ENCODE results near the gene SH3RF3. TPM values are rescaled to one million over a fixed set of nuclear protein-coding genes. Genes with fewer than 3 reads are reported as not detected.

Gene SH3RF3
- total RNA-seq, 2 experiments from 2014 or later, result 1.8 to 2.0 TPM

DNA sequence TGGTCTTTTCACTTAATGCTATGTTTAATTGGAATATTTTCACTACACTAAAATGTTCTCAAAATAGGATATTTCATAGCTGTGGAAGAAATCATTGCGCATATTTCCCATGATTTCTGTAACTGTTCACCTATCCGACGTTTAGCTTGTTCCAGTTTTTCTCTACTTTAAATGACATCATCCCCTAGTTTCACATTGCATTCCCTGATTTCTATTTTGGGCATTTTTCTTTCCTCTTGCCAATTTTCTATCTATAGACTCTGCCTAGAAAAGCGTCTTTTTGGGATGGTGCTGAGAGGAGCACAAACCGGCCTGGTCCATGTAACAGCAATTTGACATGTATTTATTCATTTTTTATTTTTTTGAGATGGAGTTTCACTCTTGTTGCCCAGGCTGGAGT lies 163.4 kb downstream of the SH3RF3 start:
- H3K27ac Mint-ChIP-seq, result no peak overlapping the region

DNA sequence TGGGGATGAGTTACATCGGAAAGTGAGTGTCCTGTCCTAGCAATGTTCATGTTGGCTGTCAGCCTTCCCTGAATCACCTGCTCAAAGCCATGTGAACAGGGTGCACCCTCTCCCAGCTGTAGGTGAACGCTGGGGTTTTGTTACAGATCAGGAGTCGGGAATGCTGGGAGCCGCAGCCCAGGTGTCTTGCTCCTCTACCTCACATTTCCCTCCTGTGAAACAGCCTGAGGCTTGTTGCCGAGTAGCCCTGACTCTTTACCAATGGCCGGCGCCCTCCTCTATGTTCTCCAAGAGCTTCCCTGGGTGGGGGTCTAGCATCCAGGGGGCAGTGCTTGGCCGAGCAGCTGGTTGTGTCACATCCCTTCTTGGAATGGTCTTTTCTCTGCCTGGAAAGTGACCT lies 164.7 kb downstream of the SH3RF3 start:
- H3K36me3 Mint-ChIP-seq (ENCODE audit: low read depth), result no peaks in the 10 kb centered on the region
- no peak overlapping the region for H3K27ac Mint-ChIP-seq
- H3K4me3 Mint-ChIP-seq, result no peak overlapping the region
- no peak for DNase-seq
- H3K9me3 Mint-ChIP-seq, result no peaks in the 10 kb centered on the region
- intact Hi-C loops (cut with micrococcal nuclease), result no loop called here
- no peaks in the 10 kb centered on the region for H3K27me3 Mint-ChIP-seq (ENCODE audit: low read depth)
- peaks cover 5% of the 10 kb centered on the region for H3K4me1 Mint-ChIP-seq (ENCODE audit: low read depth)
- CTCF ChIA-PET, result interaction anchor here (1.1 kb wide), 1 partner anchor 217 kb away, joined by 3 read pairs; no protein-coding TSS in a partner anchor

More for the DNA sequence above, 163.4 kb downstream of the SH3RF3 start:
- Mint-ChIP-seq H3K27me3 (ENCODE audit: low read depth) (no peaks in the 10 kb centered on the region), H3K9me3 (no peaks in the 10 kb centered on the region), H3K4me1 (ENCODE audit: low read depth) (peaks cover 5% of the 10 kb centered on the region), H3K36me3 (ENCODE audit: low read depth) (no peaks in the 10 kb centered on the region), H3K4me3 (no peak overlapping the region)
- CTCF ChIA-PET, result no interaction called here
- DNase-seq, result no peak
- intact Hi-C loops (cut with micrococcal nuclease), result no loop called here

DNA sequence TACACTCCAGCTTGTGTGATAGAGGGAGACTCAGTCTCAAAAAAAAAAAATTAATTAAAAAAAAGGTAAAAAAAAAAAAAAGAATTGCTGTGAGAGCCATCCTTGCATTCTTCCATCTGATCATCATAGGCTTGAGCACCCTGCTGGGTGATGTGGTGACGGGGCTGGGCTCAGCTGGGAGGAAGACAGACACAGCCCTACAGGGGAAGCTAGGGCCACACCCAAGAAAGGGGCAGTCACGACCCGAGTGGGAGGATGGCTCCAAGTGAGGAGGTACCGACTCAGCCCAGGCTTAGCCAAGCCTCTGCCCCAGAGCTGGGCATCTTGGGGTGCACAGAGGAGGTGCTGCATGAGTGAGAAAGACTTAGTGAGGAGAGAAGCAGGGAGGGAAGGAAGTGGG lies 165.5 kb downstream of the SH3RF3 start:
- no peak for DNase-seq
- no peak overlapping the region for H3K4me3 Mint-ChIP-seq
- H3K27me3 Mint-ChIP-seq (ENCODE audit: low read depth), result no peaks in the 10 kb centered on the region
- intact Hi-C loops (cut with micrococcal nuclease), result no loop called here
- H3K4me1 Mint-ChIP-seq (ENCODE audit: low read depth), result peaks cover 5% of the 10 kb centered on the region
- no peaks in the 10 kb centered on the region for H3K9me3 Mint-ChIP-seq
- H3K27ac Mint-ChIP-seq, result no peak overlapping the region
- CTCF ChIA-PET, result interaction anchor here (1.1 kb wide), 1 partner anchor 216 kb away, joined by 3 read pairs; no protein-coding TSS in a partner anchor
- H3K36me3 Mint-ChIP-seq (ENCODE audit: low read depth), result no peaks in the 10 kb centered on the region

DNA sequence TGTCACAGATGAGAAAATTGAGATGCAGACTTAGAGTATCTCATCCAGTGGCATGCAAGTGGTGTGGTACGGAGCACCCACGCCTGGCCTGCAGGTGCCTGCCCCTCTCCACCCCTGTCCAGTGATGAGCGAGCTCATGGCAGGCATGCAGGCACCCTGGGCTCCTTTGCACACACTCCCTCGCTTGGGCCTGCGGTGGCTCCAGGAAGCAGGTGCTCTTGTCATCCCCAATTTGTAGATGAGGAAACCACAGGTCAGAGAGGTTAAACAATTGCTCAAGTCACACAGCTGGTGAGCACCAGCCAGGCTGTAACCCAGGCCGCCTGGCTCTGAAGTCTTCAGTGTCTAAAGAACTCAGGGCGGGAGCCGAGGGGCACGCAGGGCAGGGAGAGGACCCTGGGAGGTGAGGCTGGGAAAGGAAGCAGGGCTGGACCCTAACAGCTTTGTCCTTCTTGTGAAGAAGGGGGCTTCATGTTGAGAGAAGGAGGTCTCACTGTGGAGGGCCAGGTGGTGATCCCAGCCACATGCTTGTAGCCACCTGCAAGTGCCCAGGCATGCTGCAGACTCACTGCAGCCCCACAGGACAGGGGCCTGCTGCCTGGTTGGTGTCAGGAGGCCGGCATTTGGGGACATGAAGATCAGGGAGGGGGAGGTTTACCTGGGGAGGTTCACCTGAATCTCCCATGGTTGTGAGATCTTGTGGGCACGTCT lies 166.2 kb downstream of the SH3RF3 start:
- CTCF ChIA-PET, result interaction anchor here (0.7 kb wide), 1 partner anchor 251 kb away, joined by 3 read pairs; no protein-coding TSS in a partner anchor
- Mint-ChIP-seq H3K27me3 (ENCODE audit: low read depth) (no peaks in the 10 kb centered on the region), H3K4me1 (ENCODE audit: low read depth) (peaks cover 5% of the 10 kb centered on the region), H3K27ac (no peak overlapping the region), H3K36me3 (ENCODE audit: low read depth) (no peaks in the 10 kb centered on the region), H3K9me3 (no peaks in the 10 kb centered on the region), H3K4me3 (no peak overlapping the region)
- intact Hi-C loops (cut with micrococcal nuclease), result no loop called here
- DNase-seq, result no peak

DNA sequence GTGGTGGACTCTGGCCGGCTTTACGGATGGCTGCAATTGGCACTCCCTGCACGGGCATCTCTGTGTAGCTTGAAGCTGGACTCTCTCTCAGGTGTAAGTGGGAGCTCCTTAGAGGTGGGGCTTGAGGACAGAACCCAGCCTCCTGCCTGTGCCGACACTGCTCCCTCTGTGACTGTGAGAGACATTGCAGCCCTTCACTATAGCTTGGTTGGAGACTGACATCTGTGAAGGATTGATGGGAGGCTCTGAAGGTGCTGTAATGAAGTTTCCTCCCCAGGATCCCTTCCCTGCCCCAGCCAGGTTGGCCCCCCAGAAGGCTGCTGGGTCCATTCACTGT lies 166.7 kb downstream of the SH3RF3 start:
- Mint-ChIP-seq H3K27ac (no peak overlapping the region), H3K4me3 (no peak overlapping the region), H3K27me3 (ENCODE audit: low read depth) (no peaks in the 10 kb centered on the region), H3K4me1 (ENCODE audit: low read depth) (peaks cover 5% of the 10 kb centered on the region), H3K36me3 (ENCODE audit: low read depth) (no peaks in the 10 kb centered on the region), H3K9me3 (no peaks in the 10 kb centered on the region)
- DNase-seq, result no peak
- intact Hi-C loops (cut with micrococcal nuclease), result no loop called here
- CTCF ChIA-PET, result interaction anchor here (0.7 to 0.8 kb wide), 2 partner anchors 8 to 251 kb away, joined by 3 read pairs; no protein-coding TSS in a partner anchor

DNA sequence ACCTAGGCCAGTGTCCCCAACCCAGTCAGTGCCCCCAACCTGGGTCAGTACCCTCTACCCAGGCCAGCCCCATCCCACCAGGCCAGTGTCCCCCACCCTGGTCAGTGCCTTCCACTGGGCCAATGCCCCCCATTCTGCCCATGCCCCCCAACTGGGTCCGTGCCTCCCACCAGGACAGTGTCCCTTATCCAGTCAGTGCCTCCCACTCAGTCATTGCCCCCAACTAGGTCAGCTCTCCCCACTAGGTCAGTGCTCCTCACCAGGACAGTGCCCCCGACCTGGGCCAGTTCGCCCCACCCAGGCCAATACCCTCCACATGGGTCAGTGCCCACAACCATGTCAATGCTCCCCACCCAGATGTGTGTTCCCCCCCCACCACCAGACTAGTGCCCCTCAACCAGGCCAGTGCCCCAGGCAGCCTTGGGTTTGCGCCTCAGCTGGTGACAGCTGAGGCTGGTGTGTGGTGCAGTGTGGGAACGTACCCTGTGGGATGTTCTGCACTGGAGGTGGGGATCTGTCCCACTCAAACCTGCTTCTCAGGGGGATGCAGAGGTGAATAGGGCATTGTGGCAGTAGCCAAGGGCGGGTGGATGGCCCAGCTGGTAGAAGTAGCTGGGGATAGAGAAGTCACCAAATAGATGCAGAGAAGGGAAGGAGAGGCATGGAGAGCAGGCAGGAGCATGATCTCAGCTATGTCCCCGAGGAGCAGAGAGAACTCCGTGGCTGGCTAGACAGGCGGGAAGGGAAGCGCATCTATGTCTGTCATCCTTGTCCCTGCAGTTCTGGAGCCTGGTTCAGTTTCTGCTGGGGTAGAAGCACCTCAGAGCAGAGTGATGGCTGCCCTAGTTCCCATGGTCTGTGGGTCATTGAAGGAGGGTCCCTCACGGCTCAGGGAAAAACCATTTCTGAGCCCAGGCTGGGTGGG lies 168.8 kb downstream of the SH3RF3 start:
- H3K4me3 Mint-ChIP-seq, result no peak overlapping the region
- no peaks in the 10 kb centered on the region for H3K9me3 Mint-ChIP-seq
- DNase-seq, result no peak
- no peaks in the 10 kb centered on the region for H3K36me3 Mint-ChIP-seq (ENCODE audit: low read depth)
- CTCF ChIA-PET, result no interaction called here
- H3K27me3 Mint-ChIP-seq (ENCODE audit: low read depth), result no peaks in the 10 kb centered on the region
- H3K4me1 Mint-ChIP-seq (ENCODE audit: low read depth), result peaks cover 5% of the 10 kb centered on the region
- no peak overlapping the region for H3K27ac Mint-ChIP-seq
- intact Hi-C loops (cut with micrococcal nuclease), result no loop called here

DNA sequence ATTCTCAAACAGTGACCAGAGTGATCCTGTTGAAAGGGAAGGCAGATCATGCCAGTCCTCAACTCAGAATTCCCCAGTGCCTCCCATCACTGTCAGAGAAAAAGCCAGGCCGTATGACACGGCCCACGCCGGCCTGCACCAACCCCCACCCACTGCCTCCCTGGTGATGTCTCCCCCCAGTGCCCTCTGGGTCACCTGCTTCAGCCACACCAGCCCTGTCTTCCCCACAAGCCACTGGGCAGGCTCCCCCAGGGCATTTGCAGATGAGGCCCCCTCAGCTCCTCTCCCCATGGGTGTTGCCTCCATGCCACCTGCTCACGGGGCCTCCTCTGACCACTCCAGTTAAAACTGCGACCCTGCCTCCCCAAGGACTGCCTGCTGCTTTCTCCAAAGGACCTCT lies 169.8 kb downstream of the SH3RF3 start:
- H3K9me3 Mint-ChIP-seq, result no peaks in the 10 kb centered on the region
- no peaks in the 10 kb centered on the region for H3K27me3 Mint-ChIP-seq (ENCODE audit: low read depth)
- peaks cover 5% of the 10 kb centered on the region for H3K4me1 Mint-ChIP-seq (ENCODE audit: low read depth)
- H3K4me3 Mint-ChIP-seq, result no peak overlapping the region
- intact Hi-C loops (cut with micrococcal nuclease), result no loop called here
- CTCF ChIA-PET, result no interaction called here
- H3K36me3 Mint-ChIP-seq (ENCODE audit: low read depth), result no peaks in the 10 kb centered on the region
- DNase-seq, result no peak
- no peak overlapping the region for H3K27ac Mint-ChIP-seq

DNA sequence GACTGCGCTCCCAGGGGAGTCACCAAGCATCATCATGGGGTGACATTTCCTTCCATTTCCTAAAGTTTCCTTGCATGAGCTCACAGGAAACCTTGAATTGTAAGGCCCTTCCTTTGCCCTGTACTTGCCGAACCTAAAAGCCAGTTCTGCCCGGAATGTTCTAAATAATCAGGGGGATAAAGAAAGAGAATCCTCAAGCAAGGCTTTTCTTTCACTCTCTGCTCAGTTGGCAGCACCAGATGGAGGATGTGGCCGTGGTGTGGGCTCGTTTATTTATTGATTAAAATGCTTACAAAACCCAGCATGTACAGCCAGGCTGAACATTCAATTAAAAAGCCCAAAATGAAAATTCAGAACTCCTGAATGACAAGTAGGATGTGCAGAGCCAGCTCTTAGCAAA lies 170.5 kb downstream of the SH3RF3 start:
- no peaks in the 10 kb centered on the region for H3K9me3 Mint-ChIP-seq
- intact Hi-C loops (cut with micrococcal nuclease), result no loop called here
- CTCF ChIA-PET, result no interaction called here
- H3K27me3 Mint-ChIP-seq (ENCODE audit: low read depth), result no peaks in the 10 kb centered on the region
- no peaks in the 10 kb centered on the region for H3K36me3 Mint-ChIP-seq (ENCODE audit: low read depth)
- no peak overlapping the region for H3K27ac Mint-ChIP-seq
- no peak for DNase-seq
- no peak overlapping the region for H3K4me3 Mint-ChIP-seq
- peaks cover 5% of the 10 kb centered on the region for H3K4me1 Mint-ChIP-seq (ENCODE audit: low read depth)

DNA sequence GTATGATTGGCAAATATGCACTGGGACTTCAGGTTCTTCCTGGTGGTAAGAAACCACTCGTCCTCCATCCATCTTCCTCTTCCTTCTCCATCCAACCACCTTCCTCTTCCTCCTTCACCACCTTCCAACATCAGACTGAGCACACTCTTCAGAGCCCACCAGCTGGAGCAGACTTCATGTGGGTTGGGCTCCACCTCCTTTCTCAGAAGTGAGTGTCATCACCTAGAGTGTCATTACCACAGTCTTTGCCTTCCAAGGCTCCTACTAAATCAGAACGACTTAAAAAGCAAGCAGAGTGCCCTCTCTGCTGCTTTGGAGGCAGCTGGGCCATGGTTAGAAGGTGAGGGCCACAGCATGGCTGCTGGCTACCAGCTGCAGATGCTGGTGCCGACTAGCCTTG lies 171.6 kb downstream of the SH3RF3 start:
- Mint-ChIP-seq H3K36me3 (ENCODE audit: low read depth) (no peaks in the 10 kb centered on the region), H3K4me1 (ENCODE audit: low read depth) (peaks cover 1% of the 10 kb centered on the region), H3K4me3 (no peak overlapping the region), H3K27ac (no peak overlapping the region), H3K27me3 (ENCODE audit: low read depth) (no peaks in the 10 kb centered on the region), H3K9me3 (no peaks in the 10 kb centered on the region)
- intact Hi-C loops (cut with micrococcal nuclease), result no loop called here
- CTCF ChIA-PET, result no interaction called here
- DNase-seq, result no peak

DNA sequence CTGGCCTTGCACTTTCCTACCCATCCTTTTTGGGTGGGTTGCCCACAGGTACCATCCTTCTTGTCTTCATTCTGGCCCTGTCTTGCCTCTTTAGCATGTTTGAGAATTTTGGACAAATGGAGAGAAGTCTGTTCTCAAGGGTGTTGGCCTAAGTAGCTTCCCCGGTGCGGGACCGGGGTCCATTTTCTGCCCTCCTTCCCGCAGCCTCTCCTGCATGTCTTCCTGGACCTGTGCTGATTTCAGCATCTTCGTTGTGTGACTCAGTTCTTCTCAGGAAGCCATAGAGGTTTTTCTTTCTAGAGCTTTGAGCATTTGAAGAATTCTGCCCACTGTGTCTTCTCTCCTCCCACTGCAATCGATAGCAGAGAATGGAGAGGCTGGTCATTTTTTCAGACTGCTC lies 172.7 kb downstream of the SH3RF3 start:
- intact Hi-C loops (cut with micrococcal nuclease), result no loop called here
- CTCF ChIA-PET, result no interaction called here

DNA sequence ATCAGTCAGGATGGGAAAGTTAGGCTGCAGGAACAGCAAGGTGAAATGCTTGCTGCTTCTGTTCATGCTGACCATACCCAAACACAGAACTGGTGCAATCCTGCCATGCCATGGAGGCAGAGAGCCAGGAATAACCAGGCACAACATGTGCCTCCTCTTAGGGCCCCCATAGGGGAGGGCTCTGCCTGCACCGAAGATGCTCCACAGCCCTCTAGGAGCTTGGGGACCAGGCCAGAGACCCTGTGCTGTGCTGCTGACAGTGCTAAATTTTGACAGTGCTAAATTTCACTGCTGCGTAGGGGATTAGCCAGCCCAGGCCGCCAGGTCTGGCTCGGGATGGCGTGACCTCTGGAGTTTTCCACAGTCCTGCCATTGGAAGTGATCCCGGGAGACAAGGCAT lies 173.3 kb downstream of the SH3RF3 start:
- peaks cover 1% of the 10 kb centered on the region for H3K4me1 Mint-ChIP-seq (ENCODE audit: low read depth)
- H3K27me3 Mint-ChIP-seq (ENCODE audit: low read depth), result no peaks in the 10 kb centered on the region
- no peaks in the 10 kb centered on the region for H3K36me3 Mint-ChIP-seq (ENCODE audit: low read depth)
- H3K27ac Mint-ChIP-seq, result no peak overlapping the region
- CTCF ChIA-PET, result no interaction called here
- H3K9me3 Mint-ChIP-seq, result no peaks in the 10 kb centered on the region
- intact Hi-C loops (cut with micrococcal nuclease), result no loop called here
- no peak for DNase-seq
- H3K4me3 Mint-ChIP-seq, result no peak overlapping the region

More for the DNA sequence above, 172.7 kb downstream of the SH3RF3 start:
- no peaks in the 10 kb centered on the region for H3K36me3 Mint-ChIP-seq (ENCODE audit: low read depth)
- no peak for DNase-seq
- peaks cover 1% of the 10 kb centered on the region for H3K4me1 Mint-ChIP-seq (ENCODE audit: low read depth)
- no peak overlapping the region for H3K27ac Mint-ChIP-seq
- no peaks in the 10 kb centered on the region for H3K27me3 Mint-ChIP-seq (ENCODE audit: low read depth)
- no peaks in the 10 kb centered on the region for H3K9me3 Mint-ChIP-seq
- no peak overlapping the region for H3K4me3 Mint-ChIP-seq

DNA sequence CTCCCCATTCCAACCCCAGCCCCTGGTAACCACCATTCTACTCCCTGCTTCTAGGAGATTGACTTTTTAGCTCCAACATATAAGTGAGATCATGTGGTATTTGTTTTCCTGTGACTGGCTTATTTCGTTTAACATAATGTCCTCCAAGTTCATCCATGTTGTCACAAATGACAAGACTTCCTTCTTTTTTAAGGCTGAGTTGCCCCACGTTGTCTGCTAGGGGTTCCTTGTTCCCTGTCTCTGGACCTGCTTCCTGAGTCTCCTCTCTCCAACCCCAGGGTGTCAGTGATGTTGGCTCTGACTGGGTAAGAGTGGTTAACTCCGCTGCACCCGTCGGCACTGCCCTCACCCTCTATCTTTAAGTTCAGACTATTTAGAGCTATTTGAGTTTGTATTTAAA lies 175.2 kb downstream of the SH3RF3 start:
- no peaks in the 10 kb centered on the region for H3K36me3 Mint-ChIP-seq (ENCODE audit: low read depth)
- H3K27me3 Mint-ChIP-seq (ENCODE audit: low read depth), result no peaks in the 10 kb centered on the region
- CTCF ChIA-PET, result no interaction called here
- H3K4me3 Mint-ChIP-seq, result no peak overlapping the region
- H3K9me3 Mint-ChIP-seq, result no peaks in the 10 kb centered on the region
- intact Hi-C loops (cut with micrococcal nuclease), result no loop called here
- no peak for DNase-seq
- H3K27ac Mint-ChIP-seq, result no peak overlapping the region
- peaks cover 1% of the 10 kb centered on the region for H3K4me1 Mint-ChIP-seq (ENCODE audit: low read depth)
